WTC11 (cell line): ENCODE measurements around the gene RBFOX2. TPM values are rescaled to one million over a fixed set of nuclear protein-coding genes. Genes with fewer than 3 reads are reported as not detected.

Source experiments
- ATAC-seq: fragments of 200-7000 bp; cut with Tn5 transposase; 2 replicates; pipeline ENCODE4 v1.10.0; 2021; ENCODE audit warnings: mild to moderate bottlenecking, moderate library complexity
- CTCF ChIA-PET: fragments of 300-600 bp; sonication (Branson Sonifier 250); formaldehyde crosslinking; loops from one replicate; lab custom pipeline; 2021; ENCODE audit warnings: antibody characterized with exemption; lab: Charles Lee
- POLR2A ChIA-PET: fragments of 350-600 bp; sonication (Branson Sonifier 250); formaldehyde crosslinking; loops from one replicate; lab custom pipeline; 2021; ENCODE audit warnings: antibody characterized with exemption; lab: Charles Lee
- DNase-seq: peaks from one replicate; pipeline ENCODE4 v3.0.0; 2021; ENCODE audit warnings: low spot score
- H3K27ac Mint-ChIP-seq: 2 replicates; pipeline ENCODE4 v1.8.0; 2021; ENCODE audit warnings: mixed read lengths
- H3K27me3 Mint-ChIP-seq: 2 replicates; pipeline ENCODE4 v1.8.0; 2021; ENCODE audit warnings: low read depth, mild to moderate bottlenecking, moderate library complexity, mixed read lengths
- H3K36me3 Mint-ChIP-seq: 2 replicates; pipeline ENCODE4 v1.8.0; 2021; ENCODE audit warnings: mixed read lengths
- H3K4me1 Mint-ChIP-seq: 2 replicates; pipeline ENCODE4 v1.8.0; 2022; ENCODE audit warnings: mixed read lengths
- H3K4me3 Mint-ChIP-seq: 2 replicates; pipeline ENCODE4 v1.8.0; 2021; ENCODE audit warnings: mild to moderate bottlenecking, moderate library complexity, mixed read lengths
- H3K9me3 Mint-ChIP-seq: 2 replicates; pipeline ENCODE4 v1.8.0; 2021; ENCODE audit warnings: mixed read lengths
- ATF3 ChIP-seq: sonication (generic); formaldehyde crosslinking; conservative IDR thresholded peaks from 2 replicates; pipeline ENCODE4 v1.8.1; 2022; ENCODE audit warnings: mild to moderate bottlenecking, missing genetic modification reagents
- ELF4 ChIP-seq: sonication (generic); formaldehyde crosslinking; IDR thresholded peaks from 2 replicates; pipeline ENCODE4 v1.8.1; 2022; ENCODE audit warnings: low read depth, mild to moderate bottlenecking, moderate library complexity, missing genetic modification reagents
- FOXK1 ChIP-seq: sonication (generic); formaldehyde crosslinking; IDR thresholded peaks from 2 replicates; pipeline ENCODE4 v1.8.0; 2022; ENCODE audit warnings: mild to moderate bottlenecking, moderate library complexity, missing genetic modification reagents
- JAZF1 ChIP-seq: fragments of 250-450 bp; sonication (Bioruptor Pico); IDR thresholded peaks from 2 replicates; pipeline ENCODE4 v1.9.0; 2021; ENCODE audit warnings: moderate library complexity, mild to moderate bottlenecking, inconsistent platforms
- MLX ChIP-seq: sonication (generic); formaldehyde crosslinking; IDR thresholded peaks from 2 replicates; pipeline ENCODE4 v1.8.1; 2023; ENCODE audit warnings: mild to moderate bottlenecking, missing genetic modification reagents, moderate library complexity
- NFATC4 ChIP-seq: fragments of 250-450 bp; sonication (Bioruptor Pico); IDR thresholded peaks from 2 replicates; pipeline ENCODE4 v1.9.0; 2021; ENCODE audit warnings: mild to moderate bottlenecking
- NFE2L1 ChIP-seq: sonication (generic); formaldehyde crosslinking; IDR thresholded peaks from 2 replicates; pipeline ENCODE4 v1.8.1; 2023; ENCODE audit warnings: missing genetic modification reagents
- PREB ChIP-seq: sonication (generic); formaldehyde crosslinking; IDR thresholded peaks from 2 replicates; pipeline ENCODE4 v1.8.1; 2022; ENCODE audit warnings: mild to moderate bottlenecking, missing genetic modification reagents, moderate library complexity, borderline replicate concordance
- RORB ChIP-seq: fragments of 250-450 bp; sonication (Bioruptor Pico); IDR thresholded peaks from 2 replicates; pipeline ENCODE4 v1.9.0; 2021; ENCODE audit warnings: mild to moderate bottlenecking
- SMAD3 ChIP-seq: sonication (generic); formaldehyde crosslinking; IDR thresholded peaks from 2 replicates; pipeline ENCODE4 v1.8.0; 2022; ENCODE audit warnings: missing genetic modification reagents, mild to moderate bottlenecking, borderline replicate concordance
- total RNA-seq: library from RNA; stranded (reverse); gene quantifications from 3 replicates; pipeline ENCODE4 v1.2.3, GENCODE V29; 2021
- TF ChIP-seq, protein P1 (sequence below): sonication (generic); formaldehyde crosslinking; IDR thresholded peaks from 2 replicates; pipeline ENCODE4 v1.8.0; 2023; ENCODE audit warnings: missing genetic modification reagents, mild to moderate bottlenecking, borderline replicate concordance
- TF ChIP-seq, protein P2 (sequence below): sonication (generic); formaldehyde crosslinking; IDR thresholded peaks from 2 replicates; pipeline ENCODE4 v1.8.0; 2023; ENCODE audit warnings: missing genetic modification reagents
- TF ChIP-seq, protein P3 (sequence below): fragments of 250-450 bp; sonication (Bioruptor Pico); IDR thresholded peaks from 2 replicates; pipeline ENCODE4 v1.9.0; 2021; ENCODE audit warnings: mild to moderate bottlenecking
- TF ChIP-seq, protein P4 (sequence below): sonication (generic); formaldehyde crosslinking; IDR thresholded peaks from 2 replicates; pipeline ENCODE4 v1.8.1; 2022; ENCODE audit warnings: missing genetic modification reagents, borderline replicate concordance

RBFOX2 gene
- total RNA-seq, 1 experiment from 2014 or later, result 107 TPM

DNA sequence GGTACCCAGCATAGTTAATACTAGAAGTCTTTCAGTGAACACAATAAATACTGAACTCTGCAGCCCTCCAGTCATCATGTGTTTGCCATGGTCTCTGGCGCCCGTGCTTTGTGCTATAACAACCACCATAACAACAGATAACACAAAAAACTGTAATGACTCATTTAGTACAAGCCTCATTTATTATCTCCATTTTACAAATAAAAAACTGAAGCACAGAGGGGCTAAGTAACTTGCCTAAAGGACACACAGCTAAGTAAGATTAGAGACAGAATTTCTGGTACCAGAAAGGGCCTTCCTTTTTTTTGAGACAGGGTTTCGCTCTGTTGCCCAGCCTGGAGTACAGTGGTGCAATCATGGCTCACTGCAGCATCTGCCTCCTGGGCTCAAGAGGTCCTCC, 19.5 kb downstream of the RBFOX2 start:
- no peaks in the 10 kb centered on the region for H3K9me3 Mint-ChIP-seq
- TF ChIP-seq JAZF1 (no peak), SMAD3 (CRISPR knock-in tag) (no peak), RORB (CRISPR knock-in tag) (no peak), MLX (CRISPR knock-in tag) (no peak), NFATC4 (CRISPR knock-in tag) (no peak), ATF3 (CRISPR knock-in tag) (no peak), NFE2L1 (CRISPR knock-in tag) (no peak), PREB (CRISPR knock-in tag) (no peak), ELF4 (CRISPR knock-in tag) (no peak)
- TF ChIP-seq, protein P1, sequence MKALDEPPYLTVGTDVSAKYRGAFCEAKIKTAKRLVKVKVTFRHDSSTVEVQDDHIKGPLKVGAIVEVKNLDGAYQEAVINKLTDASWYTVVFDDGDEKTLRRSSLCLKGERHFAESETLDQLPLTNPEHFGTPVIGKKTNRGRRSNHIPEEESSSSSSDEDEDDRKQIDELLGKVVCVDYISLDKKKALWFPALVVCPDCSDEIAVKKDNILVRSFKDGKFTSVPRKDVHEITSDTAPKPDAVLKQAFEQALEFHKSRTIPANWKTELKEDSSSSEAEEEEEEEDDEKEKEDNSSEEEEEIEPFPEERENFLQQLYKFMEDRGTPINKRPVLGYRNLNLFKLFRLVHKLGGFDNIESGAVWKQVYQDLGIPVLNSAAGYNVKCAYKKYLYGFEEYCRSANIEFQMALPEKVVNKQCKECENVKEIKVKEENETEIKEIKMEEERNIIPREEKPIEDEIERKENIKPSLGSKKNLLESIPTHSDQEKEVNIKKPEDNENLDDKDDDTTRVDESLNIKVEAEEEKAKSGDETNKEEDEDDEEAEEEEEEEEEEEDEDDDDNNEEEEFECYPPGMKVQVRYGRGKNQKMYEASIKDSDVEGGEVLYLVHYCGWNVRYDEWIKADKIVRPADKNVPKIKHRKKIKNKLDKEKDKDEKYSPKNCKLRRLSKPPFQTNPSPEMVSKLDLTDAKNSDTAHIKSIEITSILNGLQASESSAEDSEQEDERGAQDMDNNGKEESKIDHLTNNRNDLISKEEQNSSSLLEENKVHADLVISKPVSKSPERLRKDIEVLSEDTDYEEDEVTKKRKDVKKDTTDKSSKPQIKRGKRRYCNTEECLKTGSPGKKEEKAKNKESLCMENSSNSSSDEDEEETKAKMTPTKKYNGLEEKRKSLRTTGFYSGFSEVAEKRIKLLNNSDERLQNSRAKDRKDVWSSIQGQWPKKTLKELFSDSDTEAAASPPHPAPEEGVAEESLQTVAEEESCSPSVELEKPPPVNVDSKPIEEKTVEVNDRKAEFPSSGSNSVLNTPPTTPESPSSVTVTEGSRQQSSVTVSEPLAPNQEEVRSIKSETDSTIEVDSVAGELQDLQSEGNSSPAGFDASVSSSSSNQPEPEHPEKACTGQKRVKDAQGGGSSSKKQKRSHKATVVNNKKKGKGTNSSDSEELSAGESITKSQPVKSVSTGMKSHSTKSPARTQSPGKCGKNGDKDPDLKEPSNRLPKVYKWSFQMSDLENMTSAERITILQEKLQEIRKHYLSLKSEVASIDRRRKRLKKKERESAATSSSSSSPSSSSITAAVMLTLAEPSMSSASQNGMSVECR, result no peak
- TF ChIP-seq, protein P2, sequence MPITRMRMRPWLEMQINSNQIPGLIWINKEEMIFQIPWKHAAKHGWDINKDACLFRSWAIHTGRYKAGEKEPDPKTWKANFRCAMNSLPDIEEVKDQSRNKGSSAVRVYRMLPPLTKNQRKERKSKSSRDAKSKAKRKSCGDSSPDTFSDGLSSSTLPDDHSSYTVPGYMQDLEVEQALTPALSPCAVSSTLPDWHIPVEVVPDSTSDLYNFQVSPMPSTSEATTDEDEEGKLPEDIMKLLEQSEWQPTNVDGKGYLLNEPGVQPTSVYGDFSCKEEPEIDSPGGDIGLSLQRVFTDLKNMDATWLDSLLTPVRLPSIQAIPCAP (CRISPR knock-in tag), result no peak
- TF ChIP-seq, protein P3, sequence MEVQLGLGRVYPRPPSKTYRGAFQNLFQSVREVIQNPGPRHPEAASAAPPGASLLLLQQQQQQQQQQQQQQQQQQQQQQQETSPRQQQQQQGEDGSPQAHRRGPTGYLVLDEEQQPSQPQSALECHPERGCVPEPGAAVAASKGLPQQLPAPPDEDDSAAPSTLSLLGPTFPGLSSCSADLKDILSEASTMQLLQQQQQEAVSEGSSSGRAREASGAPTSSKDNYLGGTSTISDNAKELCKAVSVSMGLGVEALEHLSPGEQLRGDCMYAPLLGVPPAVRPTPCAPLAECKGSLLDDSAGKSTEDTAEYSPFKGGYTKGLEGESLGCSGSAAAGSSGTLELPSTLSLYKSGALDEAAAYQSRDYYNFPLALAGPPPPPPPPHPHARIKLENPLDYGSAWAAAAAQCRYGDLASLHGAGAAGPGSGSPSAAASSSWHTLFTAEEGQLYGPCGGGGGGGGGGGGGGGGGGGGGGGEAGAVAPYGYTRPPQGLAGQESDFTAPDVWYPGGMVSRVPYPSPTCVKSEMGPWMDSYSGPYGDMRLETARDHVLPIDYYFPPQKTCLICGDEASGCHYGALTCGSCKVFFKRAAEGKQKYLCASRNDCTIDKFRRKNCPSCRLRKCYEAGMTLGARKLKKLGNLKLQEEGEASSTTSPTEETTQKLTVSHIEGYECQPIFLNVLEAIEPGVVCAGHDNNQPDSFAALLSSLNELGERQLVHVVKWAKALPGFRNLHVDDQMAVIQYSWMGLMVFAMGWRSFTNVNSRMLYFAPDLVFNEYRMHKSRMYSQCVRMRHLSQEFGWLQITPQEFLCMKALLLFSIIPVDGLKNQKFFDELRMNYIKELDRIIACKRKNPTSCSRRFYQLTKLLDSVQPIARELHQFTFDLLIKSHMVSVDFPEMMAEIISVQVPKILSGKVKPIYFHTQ (CRISPR knock-in tag), result no peak
- TF ChIP-seq, protein P4, sequence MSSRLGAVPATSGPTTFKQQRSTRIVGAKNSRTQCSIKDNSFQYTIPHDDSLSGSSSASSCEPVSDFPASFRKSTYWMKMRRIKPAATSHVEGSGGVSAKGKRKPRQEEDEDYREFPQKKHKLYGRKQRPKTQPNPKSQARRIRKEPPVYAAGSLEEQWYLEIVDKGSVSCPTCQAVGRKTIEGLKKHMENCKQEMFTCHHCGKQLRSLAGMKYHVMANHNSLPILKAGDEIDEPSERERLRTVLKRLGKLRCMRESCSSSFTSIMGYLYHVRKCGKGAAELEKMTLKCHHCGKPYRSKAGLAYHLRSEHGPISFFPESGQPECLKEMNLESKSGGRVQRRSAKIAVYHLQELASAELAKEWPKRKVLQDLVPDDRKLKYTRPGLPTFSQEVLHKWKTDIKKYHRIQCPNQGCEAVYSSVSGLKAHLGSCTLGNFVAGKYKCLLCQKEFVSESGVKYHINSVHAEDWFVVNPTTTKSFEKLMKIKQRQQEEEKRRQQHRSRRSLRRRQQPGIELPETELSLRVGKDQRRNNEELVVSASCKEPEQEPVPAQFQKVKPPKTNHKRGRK (CRISPR knock-in tag), result no peak
- TF ChIP-seq, all 79 proteins: peak for 0
- H3K4me1 Mint-ChIP-seq, result peaks cover 48% of the 10 kb centered on the region
- H3K4me3 Mint-ChIP-seq, result no peak overlapping the region
- H3K27me3 Mint-ChIP-seq, result no peaks in the 10 kb centered on the region
- H3K27ac Mint-ChIP-seq, result peak overlapping the region; percentile 72; the same call in 1 of the 2 replicates
- ATAC-seq (no peak), DNase-seq (no peak)
- CTCF ChIA-PET, result no interaction called here
- no peaks in the 10 kb centered on the region for H3K36me3 Mint-ChIP-seq
- POLR2A ChIA-PET, result no interaction called here

DNA sequence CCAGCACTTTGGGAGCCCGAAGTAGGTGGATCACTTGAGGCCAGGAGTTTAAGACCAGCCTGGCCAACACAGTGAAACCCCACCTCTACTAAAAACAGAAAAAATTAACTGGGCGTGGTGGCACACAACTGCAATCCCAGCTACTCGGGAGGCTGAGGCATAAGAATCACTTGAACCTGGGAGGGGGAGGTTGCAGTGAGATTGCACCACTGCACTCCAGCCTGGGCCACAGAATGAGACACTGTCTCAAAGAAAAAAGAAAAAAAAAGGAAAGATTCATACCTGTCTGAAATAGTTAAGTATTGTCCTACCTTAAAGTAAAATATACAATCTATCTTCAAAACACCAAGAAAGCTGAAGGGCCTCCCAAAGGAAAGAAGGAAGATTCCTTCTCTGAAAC, 20.1 kb downstream of the RBFOX2 start:
- ATAC-seq (no peak), DNase-seq (no peak)
- Mint-ChIP-seq H3K27ac (peak overlapping the region; percentile 72), H3K4me3 (no peak overlapping the region), H3K4me1 (peaks cover 45% of the 10 kb centered on the region), H3K9me3 (no peaks in the 10 kb centered on the region)
- POLR2A ChIA-PET, result no interaction called here
- CTCF ChIA-PET, result no interaction called here
- no peak for TF ChIP-seq FOXK1 (CRISPR knock-in tag)
- TF ChIP-seq, all 79 proteins: peak for 0
- no peaks in the 10 kb centered on the region for H3K36me3 Mint-ChIP-seq
- H3K27me3 Mint-ChIP-seq, result no peaks in the 10 kb centered on the region
